ENCODE data around the gene BAZ2B. TPM values are rescaled to one million over a fixed set of nuclear protein-coding genes. Genes with fewer than 3 reads are reported as not detected.

Gene BAZ2B
- total and polyA plus RNA-seq, 2 of the 13 experiments (the other 11 are each of a cell fraction or from before 2014, with no cell fraction given), result 14.0 to 15.1 TPM

GRCh38 chr2:159476329-159476728 is 140.0 kb downstream of the BAZ2B start (continued):
- TF ChIP-seq ZNF704 (CRISPR knock-in tag; IDR thresholded peaks at IDR 0.05; ENCODE audit: borderline replicate concordance), result no peak
- TF ChIP-seq, protein P1, sequence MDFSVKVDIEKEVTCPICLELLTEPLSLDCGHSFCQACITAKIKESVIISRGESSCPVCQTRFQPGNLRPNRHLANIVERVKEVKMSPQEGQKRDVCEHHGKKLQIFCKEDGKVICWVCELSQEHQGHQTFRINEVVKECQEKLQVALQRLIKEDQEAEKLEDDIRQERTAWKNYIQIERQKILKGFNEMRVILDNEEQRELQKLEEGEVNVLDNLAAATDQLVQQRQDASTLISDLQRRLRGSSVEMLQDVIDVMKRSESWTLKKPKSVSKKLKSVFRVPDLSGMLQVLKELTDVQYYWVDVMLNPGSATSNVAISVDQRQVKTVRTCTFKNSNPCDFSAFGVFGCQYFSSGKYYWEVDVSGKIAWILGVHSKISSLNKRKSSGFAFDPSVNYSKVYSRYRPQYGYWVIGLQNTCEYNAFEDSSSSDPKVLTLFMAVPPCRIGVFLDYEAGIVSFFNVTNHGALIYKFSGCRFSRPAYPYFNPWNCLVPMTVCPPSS (IDR thresholded peaks at IDR 0.05), result no peak
- no peak for TF ChIP-seq SOX5 (CRISPR knock-in tag; IDR thresholded peaks at IDR 0.05; ENCODE audit: borderline replicate concordance)
- TF ChIP-seq ZSCAN9 (CRISPR knock-in tag; IDR thresholded peaks at IDR 0.05; ENCODE audit: borderline replicate concordance), result no peak
- TF ChIP-seq, protein P2, sequence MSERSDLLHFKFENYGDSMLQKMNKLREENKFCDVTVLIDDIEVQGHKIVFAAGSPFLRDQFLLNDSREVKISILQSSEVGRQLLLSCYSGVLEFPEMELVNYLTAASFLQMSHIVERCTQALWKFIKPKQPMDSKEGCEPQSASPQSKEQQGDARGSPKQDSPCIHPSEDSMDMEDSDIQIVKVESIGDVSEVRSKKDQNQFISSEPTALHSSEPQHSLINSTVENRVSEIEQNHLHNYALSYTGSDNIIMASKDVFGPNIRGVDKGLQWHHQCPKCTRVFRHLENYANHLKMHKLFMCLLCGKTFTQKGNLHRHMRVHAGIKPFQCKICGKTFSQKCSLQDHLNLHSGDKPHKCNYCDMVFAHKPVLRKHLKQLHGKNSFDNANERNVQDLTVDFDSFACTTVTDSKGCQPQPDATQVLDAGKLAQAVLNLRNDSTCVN (CRISPR knock-in tag; IDR thresholded peaks at IDR 0.05; ENCODE audit: borderline replicate concordance), result no peak
- TF ChIP-seq, protein P3, sequence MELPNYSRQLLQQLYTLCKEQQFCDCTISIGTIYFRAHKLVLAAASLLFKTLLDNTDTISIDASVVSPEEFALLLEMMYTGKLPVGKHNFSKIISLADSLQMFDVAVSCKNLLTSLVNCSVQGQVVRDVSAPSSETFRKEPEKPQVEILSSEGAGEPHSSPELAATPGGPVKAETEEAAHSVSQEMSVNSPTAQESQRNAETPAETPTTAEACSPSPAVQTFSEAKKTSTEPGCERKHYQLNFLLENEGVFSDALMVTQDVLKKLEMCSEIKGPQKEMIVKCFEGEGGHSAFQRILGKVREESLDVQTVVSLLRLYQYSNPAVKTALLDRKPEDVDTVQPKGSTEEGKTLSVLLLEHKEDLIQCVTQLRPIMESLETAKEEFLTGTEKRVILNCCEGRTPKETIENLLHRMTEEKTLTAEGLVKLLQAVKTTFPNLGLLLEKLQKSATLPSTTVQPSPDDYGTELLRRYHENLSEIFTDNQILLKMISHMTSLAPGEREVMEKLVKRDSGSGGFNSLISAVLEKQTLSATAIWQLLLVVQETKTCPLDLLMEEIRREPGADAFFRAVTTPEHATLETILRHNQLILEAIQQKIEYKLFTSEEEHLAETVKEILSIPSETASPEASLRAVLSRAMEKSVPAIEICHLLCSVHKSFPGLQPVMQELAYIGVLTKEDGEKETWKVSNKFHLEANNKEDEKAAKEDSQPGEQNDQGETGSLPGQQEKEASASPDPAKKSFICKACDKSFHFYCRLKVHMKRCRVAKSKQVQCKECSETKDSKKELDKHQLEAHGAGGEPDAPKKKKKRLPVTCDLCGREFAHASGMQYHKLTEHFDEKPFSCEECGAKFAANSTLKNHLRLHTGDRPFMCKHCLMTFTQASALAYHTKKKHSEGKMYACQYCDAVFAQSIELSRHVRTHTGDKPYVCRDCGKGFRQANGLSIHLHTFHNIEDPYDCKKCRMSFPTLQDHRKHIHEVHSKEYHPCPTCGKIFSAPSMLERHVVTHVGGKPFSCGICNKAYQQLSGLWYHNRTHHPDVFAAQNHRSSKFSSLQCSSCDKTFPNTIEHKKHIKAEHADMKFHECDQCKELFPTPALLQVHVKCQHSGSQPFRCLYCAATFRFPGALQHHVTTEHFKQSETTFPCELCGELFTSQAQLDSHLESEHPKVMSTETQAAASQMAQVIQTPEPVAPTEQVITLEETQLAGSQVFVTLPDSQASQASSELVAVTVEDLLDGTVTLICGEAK (IDR thresholded peaks at IDR 0.05), result no peak
- TF ChIP-seq, protein P3 (CRISPR knock-in tag; IDR thresholded peaks at IDR 0.05), result no peak
- no peak for TF ChIP-seq MYNN (CRISPR knock-in tag; IDR thresholded peaks at IDR 0.05; ENCODE audit: low read depth)
- TF ChIP-seq ETV6 (CRISPR knock-in tag; conservative IDR thresholded peaks at IDR 0.05), result no peak
- TF ChIP-seq ZNF570 (CRISPR knock-in tag; IDR thresholded peaks at IDR 0.05; ENCODE audit: borderline replicate concordance), result no peak
- TF ChIP-seq ZNF20 (CRISPR knock-in tag; IDR thresholded peaks at IDR 0.05), result no peak
- TF ChIP-seq ZNF569 (CRISPR knock-in tag; IDR thresholded peaks at IDR 0.05; ENCODE audit: borderline replicate concordance), result no peak
- TF ChIP-seq TARDBP (CRISPR knock-in tag; IDR thresholded peaks at IDR 0.05), result no peak
- no peak for TF ChIP-seq ZNF121 (CRISPR knock-in tag; IDR thresholded peaks at IDR 0.05)
- TF ChIP-seq REXO4 (CRISPR knock-in tag; IDR thresholded peaks at IDR 0.05; ENCODE audit: borderline replicate concordance), result no peak
- no peak for TF ChIP-seq ZNF703 (CRISPR knock-in tag; IDR thresholded peaks at IDR 0.05; ENCODE audit: borderline replicate concordance)
